HG03354 (cell line): ENCODE results near the gene BMP6.
"Not testable (repeated sequence)": the region's sequence is repeated elsewhere in the genome, so short reads cannot be mapped to it uniquely, and the experiment has no call there.

ENCODE experiments used
- ATAC-seq: cut with Tn5 transposase; IDR thresholded peaks from one replicate; pipeline ENCODE4 v1.9.1; 2021; ENCODE audit warnings: mild to moderate bottlenecking; ENCODE audit not compliant: unreplicated experiment, poor library complexity, severe bottlenecking

The BMP6 gene

DNA sequence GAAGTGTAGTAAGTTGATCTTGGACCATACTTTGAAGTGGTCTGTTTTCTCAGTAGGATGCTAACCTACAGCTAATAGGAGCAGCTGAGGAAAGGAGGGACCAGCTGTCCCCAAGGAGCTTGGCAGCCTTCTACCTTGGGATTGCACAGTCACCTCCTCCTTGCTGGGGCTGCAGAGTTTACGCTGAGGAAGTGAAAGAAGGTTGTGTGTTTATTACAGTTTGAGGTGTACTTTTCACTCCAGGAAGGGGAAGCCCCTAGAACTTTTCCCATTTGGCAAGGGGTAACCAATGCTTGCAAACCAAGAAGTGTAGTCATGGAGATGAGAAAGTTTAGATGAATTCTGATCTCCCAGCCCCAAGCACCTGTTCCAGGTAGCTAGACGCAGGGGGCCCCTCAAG lies 58.8 kb downstream of the BMP6 start:
- no peak for ATAC-seq

DNA sequence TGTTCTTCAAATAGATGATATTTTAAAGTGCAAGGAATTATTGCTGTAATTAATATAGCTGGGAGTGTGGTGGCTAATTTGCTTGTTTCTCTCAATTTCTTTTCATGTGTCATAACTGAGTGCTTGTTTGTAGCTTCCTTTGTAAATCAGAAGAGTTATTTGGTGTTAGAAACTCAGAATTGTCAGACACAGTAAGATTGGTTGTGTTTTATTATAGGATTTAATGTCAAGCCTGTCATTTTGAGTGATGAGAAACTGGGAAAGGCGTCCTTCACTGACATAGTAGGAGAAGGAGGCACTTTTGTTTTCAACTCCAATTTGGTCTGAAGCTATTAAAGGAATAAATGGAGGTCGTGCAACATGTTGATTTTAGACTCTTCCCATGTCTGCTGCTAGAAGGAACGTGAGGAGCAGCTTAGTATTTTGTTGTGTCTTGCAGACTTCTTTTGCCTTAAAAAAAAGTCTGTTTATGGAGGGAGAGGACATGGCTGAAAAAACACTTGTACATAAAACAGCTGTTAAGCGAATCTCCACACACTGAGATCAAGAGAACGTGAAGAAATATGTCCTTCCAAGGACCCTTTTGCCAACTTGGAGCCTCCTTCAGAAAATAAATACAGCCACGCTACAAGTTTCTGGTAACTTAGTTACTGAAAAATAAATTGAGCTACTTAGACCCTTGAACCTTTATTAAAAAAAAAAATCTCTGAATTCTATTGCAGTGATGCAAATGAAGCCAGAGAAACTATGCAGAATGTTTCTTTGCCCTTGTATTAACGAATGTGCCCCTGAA lies 59.5 kb downstream of the BMP6 start:
- ATAC-seq = no peak

DNA sequence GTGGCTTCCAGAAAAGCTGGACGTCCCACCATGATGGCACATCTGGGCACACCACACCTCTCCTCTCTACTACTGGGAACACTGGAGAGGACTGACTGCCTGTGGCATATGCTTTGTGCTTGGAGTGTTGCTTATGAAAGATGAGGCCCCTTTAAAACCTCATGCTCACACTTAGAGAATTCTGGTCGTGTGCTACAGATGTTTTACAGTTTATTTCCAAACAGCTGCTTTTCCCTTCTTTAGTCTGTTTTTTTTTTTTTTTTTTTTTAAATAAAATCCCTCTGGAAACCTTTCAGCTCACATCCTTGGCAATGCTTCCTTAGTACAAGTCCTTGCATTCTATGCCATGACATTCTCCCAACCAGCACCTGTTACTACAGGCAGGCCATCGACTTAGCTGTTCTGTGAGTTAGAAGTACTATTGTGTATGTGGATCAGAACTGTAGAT lies 60.3 kb downstream of the BMP6 start:
- ATAC-seq = no peak

DNA sequence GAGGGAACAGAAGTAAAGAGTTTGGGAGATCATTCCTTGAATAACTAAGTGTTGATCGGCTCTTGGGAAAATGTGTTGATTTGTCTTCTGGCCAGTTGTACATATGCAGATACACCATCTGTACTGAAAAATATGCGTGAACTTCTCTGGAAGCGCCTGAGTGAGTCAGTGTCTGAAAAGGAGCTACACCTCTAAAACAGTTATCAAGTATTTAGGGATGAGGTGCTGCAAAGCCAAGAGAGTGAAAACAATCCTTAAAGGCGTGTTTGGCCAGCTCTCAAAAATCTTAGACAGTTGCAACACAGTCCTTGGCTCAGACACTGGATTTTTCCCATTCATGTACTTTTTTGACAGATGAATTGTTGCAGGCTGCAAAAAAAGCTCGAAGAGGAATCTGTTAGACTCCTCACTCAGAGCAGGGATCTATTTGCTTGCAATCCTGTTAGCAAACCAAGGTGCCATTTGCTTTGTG lies 61.3 kb downstream of the BMP6 start:
- no peak for ATAC-seq

DNA sequence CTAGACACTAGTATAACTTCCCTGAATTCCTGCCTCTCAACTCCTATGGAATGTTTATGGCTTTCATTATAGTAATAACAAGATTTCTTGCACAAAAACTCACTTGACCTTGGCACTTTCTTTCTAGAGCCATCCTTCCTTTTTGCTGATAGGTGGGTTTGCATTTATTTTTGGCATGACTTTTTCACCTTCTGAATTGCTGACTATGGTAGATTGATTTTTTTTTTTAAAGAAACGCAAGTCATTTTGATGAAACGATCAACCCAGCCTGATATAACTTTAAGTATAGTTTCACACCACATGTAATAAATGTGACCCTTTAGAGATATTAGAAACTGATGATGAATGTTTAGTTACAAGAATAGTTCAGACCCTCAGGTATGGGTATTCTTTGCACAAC lies 61.8 kb downstream of the BMP6 start:
- ATAC-seq = no peak

DNA sequence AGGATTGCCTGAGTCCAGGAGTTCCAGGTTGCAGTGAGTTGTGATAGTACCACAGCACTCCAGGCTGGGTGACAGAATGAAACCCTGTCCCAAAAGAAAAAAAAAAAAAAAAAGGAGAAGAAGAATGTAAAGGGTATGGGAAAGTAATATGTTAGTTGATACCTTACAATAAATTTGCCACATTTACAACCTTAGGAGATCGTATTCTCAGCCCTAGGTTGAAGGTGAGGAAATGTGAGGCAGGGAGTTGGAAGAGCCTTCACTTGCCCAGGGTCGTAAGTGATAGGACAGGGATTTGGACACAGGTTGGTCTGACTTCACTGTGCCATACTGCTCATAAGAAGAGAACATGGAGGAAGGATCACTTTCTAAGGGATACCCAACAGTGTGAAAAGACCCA lies 68.6 kb downstream of the BMP6 start:
- no peak for ATAC-seq

DNA sequence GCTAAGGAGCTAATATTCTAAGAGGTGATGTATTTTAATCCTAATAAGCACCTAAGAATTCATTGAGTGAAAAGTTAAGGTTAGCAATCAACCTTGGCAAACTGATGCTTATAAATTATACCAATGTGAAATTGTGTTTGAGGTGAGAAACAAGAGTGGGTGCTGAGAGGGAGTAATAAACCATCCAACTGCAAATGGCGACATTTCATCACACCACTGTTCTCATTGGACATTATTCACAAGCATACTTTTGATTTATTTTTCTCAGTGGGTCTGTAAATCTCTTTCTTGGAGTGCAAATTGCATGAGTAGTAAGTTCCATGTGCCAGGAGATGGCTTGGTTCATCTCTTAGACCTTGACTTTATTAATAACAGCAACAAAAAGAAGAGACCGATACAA lies 71.5 kb downstream of the BMP6 start:
- ATAC-seq = no peak

DNA sequence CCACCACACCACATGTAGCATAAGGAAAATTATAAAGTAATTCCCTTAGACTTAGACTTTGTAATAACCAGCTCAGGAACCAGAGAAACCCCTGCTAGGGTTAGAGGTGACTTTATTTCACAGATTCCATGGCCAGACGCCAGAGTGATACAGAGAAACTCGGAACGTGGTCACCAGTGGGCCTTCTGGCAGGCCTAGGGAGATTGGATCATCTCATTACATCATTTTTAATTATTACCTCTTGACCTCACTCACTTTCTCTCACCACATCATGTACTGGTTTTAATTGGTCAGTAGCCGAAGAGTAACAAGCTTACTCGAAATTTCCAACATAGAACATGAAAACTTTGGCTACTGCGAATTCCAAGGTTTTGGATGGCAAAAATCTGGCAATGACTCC lies 72.9 kb downstream of the BMP6 start:
- ATAC-seq = no peak

DNA sequence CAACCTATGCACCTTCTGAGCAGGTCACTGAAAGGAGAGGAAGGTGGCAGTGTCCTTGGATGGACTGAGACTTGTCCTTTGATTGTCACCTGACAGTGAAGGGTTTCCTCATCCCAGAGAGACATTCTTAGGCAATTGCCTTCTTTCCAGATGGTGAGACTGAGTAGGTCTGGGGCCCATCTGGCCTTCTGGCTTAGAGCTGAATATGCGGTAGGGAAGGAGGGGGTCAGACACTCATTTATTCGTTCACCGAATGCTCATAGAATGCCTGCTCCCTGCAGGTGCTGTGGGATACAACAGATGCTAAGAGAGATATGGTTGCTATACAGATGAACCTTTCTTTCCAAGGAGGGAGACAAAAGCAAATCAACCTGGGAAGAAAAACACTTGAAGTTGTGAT lies 76.8 kb downstream of the BMP6 start:
- no peak for ATAC-seq

DNA sequence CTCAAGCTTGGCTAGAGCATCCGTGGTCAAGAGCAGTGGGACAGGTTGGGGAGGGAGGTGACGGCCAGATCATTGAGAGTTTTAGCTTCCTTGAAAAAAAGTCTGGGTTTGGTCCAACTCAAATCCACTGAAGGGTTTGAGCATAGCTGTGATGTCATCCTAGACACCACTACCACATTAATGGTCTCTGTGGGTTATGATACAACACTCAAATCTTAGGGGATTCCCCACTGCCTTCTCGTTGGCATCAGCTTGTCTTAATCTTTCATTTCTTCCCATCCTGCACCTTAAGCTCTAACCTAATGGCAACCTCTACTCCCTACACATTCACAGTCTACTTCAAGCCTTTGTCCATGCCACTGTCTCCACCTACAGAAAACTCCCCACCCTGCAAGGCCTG lies 77.3 kb downstream of the BMP6 start:
- ATAC-seq = no peak

DNA sequence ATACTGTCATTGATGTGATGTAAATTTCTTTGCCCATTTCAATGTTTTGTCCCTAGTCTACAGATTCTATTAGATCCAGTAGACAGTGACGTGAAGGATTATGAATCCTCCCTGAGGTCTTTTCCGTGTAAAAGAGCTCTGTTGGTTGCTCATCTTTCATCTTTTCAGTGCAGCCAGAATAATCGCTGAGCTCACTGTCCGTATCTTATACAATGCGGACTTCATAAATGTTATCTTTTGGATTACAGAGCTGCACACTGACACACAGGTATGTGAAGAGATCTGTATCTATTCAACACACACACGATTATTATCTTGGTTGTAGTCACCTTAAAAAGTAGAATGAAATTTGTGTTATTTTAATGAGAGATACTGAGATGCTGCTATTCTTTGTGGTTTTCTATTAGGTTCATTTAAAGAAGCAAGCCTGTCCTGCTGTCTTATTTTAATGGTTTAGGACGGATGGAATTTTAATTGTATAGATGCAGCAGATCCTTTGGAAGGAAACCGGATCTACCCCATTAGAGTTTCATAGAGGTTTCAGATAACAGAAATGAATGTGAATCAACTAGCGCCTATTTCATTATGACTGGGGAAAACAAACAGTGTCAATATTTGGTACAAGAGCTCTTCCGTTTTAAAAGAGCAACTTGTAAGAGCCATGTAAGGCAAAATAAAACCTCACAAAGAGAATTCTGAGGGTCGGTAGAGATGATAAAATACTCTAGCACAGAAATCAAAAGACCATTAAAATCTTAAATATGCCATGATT lies 79.4 kb downstream of the BMP6 start:
- ATAC-seq = no peak

DNA sequence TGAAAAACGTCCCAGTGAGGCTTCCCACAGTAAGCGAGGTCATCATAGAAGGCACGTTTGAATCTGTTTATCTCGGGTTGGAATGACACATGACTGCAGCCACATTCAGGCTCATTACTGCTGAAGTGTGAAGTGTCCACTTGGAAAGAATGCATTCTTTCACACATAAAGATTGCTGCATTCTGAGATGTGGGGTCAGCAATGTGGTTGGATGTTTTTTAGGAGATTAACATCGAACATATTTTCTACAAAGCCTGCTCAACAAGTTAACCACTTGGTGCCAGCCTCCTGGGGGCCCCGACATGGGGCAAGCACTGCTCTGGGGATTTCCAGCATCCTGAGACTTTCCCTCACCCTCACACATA lies 79.9 kb downstream of the BMP6 start:
- ATAC-seq = no peak

DNA sequence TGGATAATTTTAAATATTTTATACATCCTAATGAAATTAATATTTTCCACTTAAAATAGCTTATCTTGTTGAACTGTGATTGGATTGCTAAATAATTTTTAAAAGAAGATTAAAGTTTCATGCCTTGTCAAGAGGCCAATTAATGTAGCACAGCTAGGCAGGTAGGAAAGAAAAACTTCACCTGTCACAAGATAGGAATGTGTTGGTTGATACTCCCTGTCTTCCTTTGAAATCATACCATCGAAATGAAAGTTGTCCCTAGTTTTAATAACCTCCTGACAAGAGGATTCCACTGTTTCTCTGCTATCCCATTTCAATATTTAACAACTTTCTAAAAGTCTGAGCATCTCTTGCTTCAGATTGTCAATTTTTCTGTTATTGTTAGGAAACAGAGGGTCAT lies 80.8 kb downstream of the BMP6 start:
- ATAC-seq = no peak

DNA sequence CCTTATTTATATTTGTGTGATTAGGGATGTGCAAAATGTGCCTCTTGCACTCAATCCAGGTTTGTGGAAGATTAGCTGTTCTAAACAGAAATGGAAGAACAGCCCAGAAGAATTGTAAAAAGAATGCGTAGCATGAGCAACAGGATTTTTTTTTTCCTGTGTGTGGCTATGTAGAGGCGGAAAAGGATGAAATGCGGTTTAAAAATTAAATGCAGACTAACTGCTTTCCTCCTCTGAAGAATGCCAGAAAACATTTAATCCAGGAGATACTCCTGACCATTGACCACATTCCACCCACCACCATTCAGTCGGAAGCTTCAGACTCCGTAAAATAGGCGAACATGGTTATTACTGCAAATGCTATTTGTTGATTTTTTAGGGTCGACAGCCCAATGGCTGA lies 83.4 kb downstream of the BMP6 start:
- ATAC-seq = no peak

DNA sequence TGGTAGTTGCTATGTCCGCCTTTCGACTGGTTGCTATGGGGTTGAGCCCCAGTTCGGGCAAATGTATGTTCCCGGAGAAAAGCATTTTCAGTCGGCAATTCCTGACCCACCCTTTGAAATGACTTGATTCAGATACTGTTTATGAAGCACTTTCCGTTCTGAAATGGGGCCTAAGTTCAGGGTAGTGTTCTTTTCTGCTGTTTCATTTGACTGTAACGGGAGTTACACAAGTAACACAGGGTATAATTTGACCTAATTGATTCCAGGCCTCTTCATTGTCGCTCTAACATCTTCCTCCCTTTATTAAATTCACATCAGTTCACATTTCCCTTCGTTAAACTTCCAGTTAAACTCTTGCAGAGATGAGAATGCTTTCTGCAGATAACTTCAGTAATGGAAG lies 85.5 kb downstream of the BMP6 start:
- ATAC-seq = no peak

DNA sequence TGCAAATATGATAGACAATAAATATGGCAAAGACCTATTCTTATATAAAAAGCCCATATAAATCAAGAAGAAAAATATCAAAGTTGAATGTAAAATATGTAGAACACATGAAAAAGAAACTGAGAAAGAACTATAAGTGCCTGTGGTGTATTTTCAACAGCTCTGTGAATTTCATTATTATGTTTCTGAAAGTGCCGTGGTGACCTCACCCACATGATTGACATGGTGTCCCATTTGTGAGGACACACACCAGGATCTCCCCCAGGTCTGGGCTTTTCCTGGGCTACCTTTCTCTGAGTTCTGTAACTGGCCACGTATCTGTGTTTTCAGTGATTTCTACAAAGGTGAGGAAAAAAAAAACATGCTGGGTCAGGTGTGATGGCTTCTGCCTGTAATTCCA lies 86.7 kb downstream of the BMP6 start:
- no peak for ATAC-seq

DNA sequence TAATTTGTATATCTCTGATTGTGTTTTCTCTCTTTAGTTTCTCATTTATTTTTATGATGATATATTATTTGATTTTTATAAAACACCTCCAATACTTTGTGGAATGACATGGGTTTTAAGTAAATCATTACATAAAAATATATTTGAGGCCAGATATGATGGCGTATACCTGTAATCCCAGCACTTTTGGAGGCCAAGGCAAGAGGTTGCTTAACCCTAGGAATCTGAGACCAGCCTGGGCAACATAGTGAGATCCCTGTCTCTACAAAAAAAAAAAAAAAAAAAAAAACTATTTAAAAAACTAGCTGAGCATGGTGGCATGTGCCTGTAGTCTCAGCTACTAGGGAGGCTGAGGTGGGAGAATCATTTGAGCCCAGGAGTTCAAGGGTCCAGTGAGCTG lies 87.3 kb downstream of the BMP6 start:
- no peak for ATAC-seq

DNA sequence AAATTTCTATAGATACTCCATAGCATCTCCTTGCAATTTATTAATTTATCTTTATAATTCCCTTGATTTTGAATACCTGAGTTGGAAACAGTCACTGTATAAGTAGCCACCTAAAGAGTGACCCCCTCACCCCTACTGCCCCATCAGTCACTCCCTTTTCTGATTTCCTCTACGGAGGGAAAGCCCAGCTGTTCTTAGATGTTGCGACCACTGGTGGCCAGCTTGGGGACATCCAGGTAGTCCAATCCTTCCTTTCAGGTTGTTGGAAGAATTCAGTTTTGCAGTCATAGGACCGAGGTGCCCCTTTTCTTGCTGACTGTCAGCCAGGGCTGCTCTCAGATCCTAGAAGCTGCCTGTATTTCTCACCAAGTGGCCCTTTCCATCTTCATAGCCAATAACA lies 87.8 kb downstream of the BMP6 start:
- ATAC-seq = no peak

DNA sequence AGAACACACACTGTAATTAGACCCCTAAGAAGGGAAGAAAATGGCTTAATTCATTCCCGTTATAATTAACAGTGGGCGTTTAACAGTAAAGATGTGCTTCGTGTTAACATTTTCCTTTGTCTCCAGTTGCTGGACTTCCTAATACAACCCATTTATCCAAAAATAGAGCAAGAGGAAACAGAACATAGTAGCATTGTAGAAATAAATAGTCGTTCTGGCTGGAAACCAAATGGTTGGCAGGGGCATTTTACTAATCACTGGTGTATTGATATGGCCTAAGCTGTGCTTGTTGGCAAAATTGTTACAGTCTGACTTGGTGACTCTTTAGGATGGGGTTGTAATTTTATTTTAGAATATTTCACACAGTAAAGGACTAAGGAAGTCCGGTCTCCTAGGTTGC lies 89.8 kb downstream of the BMP6 start:
- no peak for ATAC-seq

DNA sequence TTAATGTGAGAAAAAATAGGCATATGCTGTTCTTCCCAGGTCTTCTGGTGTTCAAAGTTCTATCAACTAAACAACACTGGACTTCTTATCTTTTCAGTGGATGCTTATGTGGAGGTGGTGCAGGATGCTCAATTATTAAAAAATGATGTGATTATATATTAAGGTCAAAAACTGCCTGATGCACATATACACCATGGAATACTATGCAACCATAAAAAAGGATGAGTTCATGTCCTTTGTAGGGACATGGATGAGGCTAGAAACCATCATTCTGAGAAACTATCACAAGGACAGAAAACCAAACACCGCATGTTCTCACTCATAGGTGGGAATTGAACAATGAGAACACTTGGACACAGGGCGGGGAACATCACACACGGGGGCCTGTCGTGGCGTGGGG lies 91.3 kb downstream of the BMP6 start:
- ATAC-seq = not testable (repeated sequence)
